Mucosa of descending colon (tissue), 3 donors: Measurements from ENCODE around the gene PTPN18. TPM values are rescaled to one million over a fixed set of nuclear protein-coding genes. Genes with fewer than 3 reads are reported as not detected.

ENCODE experiments used
- ATAC-seq: fragments of 200-7000 bp; cut with Tn5 transposase; one replicate; pipeline ENCODE4 v1.9.1; 2020; ENCODE audit warnings: mild to moderate bottlenecking, moderate library complexity
- DNase-seq, 3 donors: peaks; one replicate each; pipeline ENCODE4 v3.0.0-alpha.2; 2020
- H3K36me3 ChIP-seq: fragments of 200-600 bp; one replicate; pipeline ENCODE4 v1.8.0; 2021; ENCODE audit warnings: low read depth, mild to moderate bottlenecking
- H3K4me1 ChIP-seq: fragments of 200-600 bp; one replicate; pipeline ENCODE4 v1.8.0; 2021; ENCODE audit warnings: low read depth, mild to moderate bottlenecking
- H3K4me3 ChIP-seq: fragments of 200-600 bp; one replicate; pipeline ENCODE4 v1.8.0; 2021; ENCODE audit warnings: mild to moderate bottlenecking
- H3K9me3 ChIP-seq: fragments of 200-600 bp; one replicate; pipeline ENCODE4 v1.8.0; 2021; ENCODE audit warnings: mild to moderate bottlenecking
- CTCF ChIP-seq: fragments of 200-600 bp; IDR thresholded peaks from one replicate; pipeline ENCODE4 v1.8.0; 2022; ENCODE audit warnings: antibody characterized with exemption, mild to moderate bottlenecking
- intact Hi-C, 2 donors: fragments of 100-400 bp; cut with DNase I in 1 of 2; cut with micrococcal nuclease in 1 of 2; formaldehyde crosslinking; loops; one replicate each; pipeline versions ENCODE4 v1.11.0 to v1.11.1; 2022; cut with DNase I, micrococcal nuclease
- total RNA-seq, 3 donors: library from RNA; stranded (reverse); fragmentation: NEBNext Ultra II Directional in 2 of 3; extraction: Animal tissue kit (Norgen Biotek cat#: 25700) in 2 of 3; gene quantifications; one replicate each; pipeline versions ENCODE4 v1.2.1 to v1.2.4, GENCODE V29; 2021 to 2023
- donor health status: DM: no; HTN: no; CAD: no; lungs with moderate emphysema.
- donor health status: DM: no; HTN: no; CAD: no.
- donor health status: DM: no; HTN: yes; CAD: no.

PTPN18 gene
- total RNA-seq, 3 donors from 2014 or later = 115 to 197 (median 120) TPM

GRCh38 chr2:130387071-130387400, 31.2 kb downstream of the PTPN18 start:
- Histone ChIP-seq H3K4me3 (no peak overlapping the region), H3K4me1 (peaks cover 10% of the 10 kb centered on the region), H3K9me3 (no peaks in the 10 kb centered on the region), H3K36me3 (no peaks in the 10 kb centered on the region)
- intact Hi-C loops = no loop called here
- ATAC-seq (no peak), DNase-seq (no peak)
- no peak for TF ChIP-seq CTCF

- ATAC-seq (no peak), DNase-seq (no peak)
- Histone ChIP-seq H3K9me3 (no peaks in the 10 kb centered on the region), H3K36me3 (no peaks in the 10 kb centered on the region), H3K4me3 (no peak overlapping the region), H3K4me1 (peaks cover 12% of the 10 kb centered on the region)
- intact Hi-C loops = no loop called here
- no peak for TF ChIP-seq CTCF
Measured at GRCh38 chr2:130387804-130388203, 31.9 kb downstream of the PTPN18 start.

- no peak for DNase-seq
- intact Hi-C loops = no loop called here
- ATAC-seq = no peak
- Histone ChIP-seq H3K4me1 (peaks cover 12% of the 10 kb centered on the region), H3K9me3 (no peaks in the 10 kb centered on the region), H3K4me3 (no peak overlapping the region), H3K36me3 (no peaks in the 10 kb centered on the region)
- TF ChIP-seq CTCF = no peak
Measured at GRCh38 chr2:130388221-130388907, 32.5 kb downstream of the PTPN18 start.

GRCh38 chr2:130389358-130389757, 33.5 kb downstream of the PTPN18 start:
- no peaks in the 10 kb centered on the region for H3K9me3 ChIP-seq
- no peaks in the 10 kb centered on the region for H3K36me3 ChIP-seq
- ATAC-seq (no peak), DNase-seq (no peak)
- H3K4me3 ChIP-seq = no peak overlapping the region
- intact Hi-C loops = no loop called here
- no peak for TF ChIP-seq CTCF
- peaks cover 12% of the 10 kb centered on the region for H3K4me1 ChIP-seq

- DNase-seq (no peak), ATAC-seq (no peak)
- H3K4me1 ChIP-seq = peaks cover 12% of the 10 kb centered on the region
- H3K4me3 ChIP-seq = no peak overlapping the region
- no peaks in the 10 kb centered on the region for H3K9me3 ChIP-seq
- no peak for TF ChIP-seq CTCF
- H3K36me3 ChIP-seq = no peaks in the 10 kb centered on the region
- intact Hi-C loops = no loop called here
Measured at GRCh38 chr2:130389783-130390182, 33.9 kb downstream of the PTPN18 start.
